Testis (tissue), 2 donors: ENCODE results near the gene TBC1D21.

Experiments
- CTCF ChIP-seq, 3 experiments: fragments of 450-650 bp in 2 of 3; fragments of 200-600 bp in 1 of 3; sonication (generic) in 1 of 3; IDR thresholded peaks; one replicate each; pipeline ENCODE4 v1.5.1; 2016 to 2019; ENCODE audit warnings: antibody characterized with exemption in 3 of 3, mild to moderate bottlenecking in 2 of 3, moderate library complexity in 1 of 3
- POLR2A ChIP-seq: fragments of 450-650 bp; IDR thresholded peaks from one replicate; pipeline ENCODE4 v1.6.1; 2017; ENCODE audit warnings: antibody characterized with exemption, mild to moderate bottlenecking, moderate library complexity

- no peak for TF ChIP-seq CTCF (IDR thresholded peaks at IDR 0.05)
- no peak for TF ChIP-seq POLR2A
Measured at GRCh38 chr15:73882761-73883419, 9.5 kb downstream of the TBC1D21 start.
